ENCODE data around the gene DIAPH3.

The DIAPH3 gene

GRCh38 chr13:59823486-59823885 is 340.2 kb downstream of the DIAPH3 start:
- TF ChIP-seq ZFX (IDR thresholded peaks at IDR 0.05) (no peak), CTCF (conservative IDR thresholded peaks at IDR 0.05) (no peak)
- no peak overlapping the region for H3K27ac ChIP-seq

- TF ChIP-seq ZFX (IDR thresholded peaks at IDR 0.05) (no peak), CTCF (conservative IDR thresholded peaks at IDR 0.05) (no peak)
- H3K27ac ChIP-seq = no peak overlapping the region
These were observed 354.2 kb downstream of the DIAPH3 start for GRCh38 chr13:59809564-59809963.

GRCh38 chr13:59806801-59807200 is 356.9 kb downstream of the DIAPH3 start:
- no peak overlapping the region for H3K27ac ChIP-seq
- TF ChIP-seq CTCF (conservative IDR thresholded peaks at IDR 0.05) = no peak
- no peak for TF ChIP-seq ZFX (IDR thresholded peaks at IDR 0.05)

GRCh38 chr13:59801107-59801880 is 362.4 kb downstream of the DIAPH3 start:
- no peak overlapping the region for H3K27ac ChIP-seq
- TF ChIP-seq ZFX (IDR thresholded peaks at IDR 0.05) = no peak
- TF ChIP-seq CTCF (conservative IDR thresholded peaks at IDR 0.05) = no peak

- TF ChIP-seq CTCF (conservative IDR thresholded peaks at IDR 0.05) (no peak), ZFX (IDR thresholded peaks at IDR 0.05) (no peak)
- no peak overlapping the region for H3K27ac ChIP-seq
These were observed 370.6 kb downstream of the DIAPH3 start for GRCh38 chr13:59793107-59793506.

- no peak overlapping the region for H3K27ac ChIP-seq
- TF ChIP-seq CTCF (conservative IDR thresholded peaks at IDR 0.05) = no peak
- no peak for TF ChIP-seq ZFX (IDR thresholded peaks at IDR 0.05)
These were observed 373.1 kb downstream of the DIAPH3 start for GRCh38 chr13:59790626-59791025.

- TF ChIP-seq ZFX (IDR thresholded peaks at IDR 0.05) (no peak), CTCF (conservative IDR thresholded peaks at IDR 0.05) (no peak)
- H3K27ac ChIP-seq = no peak overlapping the region
These were observed 374.2 kb downstream of the DIAPH3 start for GRCh38 chr13:59789558-59789957.

All from C4-2B (cell line).